ENCODE data around the gene NGEF. TPM values are rescaled to one million over a fixed set of nuclear protein-coding genes. Genes with fewer than 3 reads are reported as not detected.

The NGEF gene
- total RNA-seq, 1 experiment from 2014 or later = 71.3 TPM

DNA sequence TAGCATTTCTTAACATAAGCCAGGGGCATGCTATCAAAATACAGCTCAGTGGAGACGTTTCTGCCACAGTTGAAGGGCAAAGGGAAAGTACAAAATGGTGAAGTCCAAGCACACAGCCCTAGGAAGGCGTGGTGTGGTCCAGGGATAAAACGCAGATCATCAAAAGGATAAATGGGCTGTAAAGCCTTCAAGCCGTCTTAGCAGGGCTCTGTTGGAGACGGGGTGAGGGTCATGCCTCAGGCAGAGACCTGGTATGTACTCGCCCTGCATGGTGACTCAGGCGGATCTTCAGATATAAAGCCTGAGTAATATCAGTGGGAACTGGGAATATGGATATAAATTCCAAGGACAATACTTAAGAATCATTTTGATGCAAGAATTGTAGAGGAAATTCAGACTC lies 61.2 kb downstream of the NGEF start:
- no peaks in the 10 kb centered on the region for H3F3A ChIP-seq (ENCODE audit: low read length, unreplicated experiment)
- H3K4me3 ChIP-seq (ENCODE audit: low read length) = no peak overlapping the region
- H3K27ac ChIP-seq (ENCODE audit: low read length) = no peak overlapping the region
- no peaks in the 10 kb centered on the region for H3K27me3 ChIP-seq (ENCODE audit: low read length)
- H3K36me3 ChIP-seq (ENCODE audit: low read depth, low read length) = no peaks in the 10 kb centered on the region
- intact Hi-C loops (cut with micrococcal nuclease) = no loop called here
- peak; percentile 65 for DNase-seq
- H3K9me3 ChIP-seq (ENCODE audit: low read length) = no peaks in the 10 kb centered on the region
- H2AFZ ChIP-seq (ENCODE audit: low read length) = peak overlapping the region; percentile 62
- H3K9me2 ChIP-seq (replicated peaks; ENCODE audit: low read length) = no peaks in the 10 kb centered on the region
- ChIA-PET POLR2A (ENCODE audit: unreplicated experiment) (no interaction called here), CTCF (no interaction called here)
- BruUV-seq (replicated peaks) = no TSS peak
- peak overlapping the region; percentile 33; the same call in 1 of the 2 replicates for H3K4me2 ChIP-seq (ENCODE audit: low read length)
- ATAC-seq = peak; percentile 90
- no peak overlapping the region for H3K9ac ChIP-seq (ENCODE audit: low read length)
- TF ChIP-seq EZH2 (IDR thresholded peaks at IDR 0.05; ENCODE audit: low read length, unreplicated experiment) = no peak
- TF ChIP-seq CTCF (conservative IDR thresholded peaks at IDR 0.05; ENCODE audit: low read depth, low read length) = no peak
- no peak for TF ChIP-seq EZH2phosphoT487 (IDR thresholded peaks at IDR 0.05; ENCODE audit: borderline replicate concordance, low read length)
- peaks cover 11% of the 10 kb centered on the region for H3K4me1 ChIP-seq (ENCODE audit: insufficient read depth, low read length)
- H3K79me2 ChIP-seq (ENCODE audit: low read length) = no peaks in the 10 kb centered on the region
- H4K20me1 ChIP-seq (ENCODE audit: low read length) = no peaks in the 10 kb centered on the region

GRCh38 chr2:232951181-232951580 lies 61.9 kb downstream of the NGEF start:
- H3K4me2 ChIP-seq (ENCODE audit: low read length) = no peak overlapping the region
- H3K9ac ChIP-seq (ENCODE audit: low read length) = no peak overlapping the region
- H3K9me3 ChIP-seq (ENCODE audit: low read length) = no peaks in the 10 kb centered on the region
- no peak overlapping the region for H2AFZ ChIP-seq (ENCODE audit: low read length)
- no peaks in the 10 kb centered on the region for H3K27me3 ChIP-seq (ENCODE audit: low read length)
- peaks cover 11% of the 10 kb centered on the region for H3K4me1 ChIP-seq (ENCODE audit: insufficient read depth, low read length)
- ChIA-PET CTCF (no interaction called here), POLR2A (ENCODE audit: unreplicated experiment) (no interaction called here)
- ATAC-seq = no peak
- no peaks in the 10 kb centered on the region for H3F3A ChIP-seq (ENCODE audit: low read length, unreplicated experiment)
- no peak overlapping the region for H3K4me3 ChIP-seq (ENCODE audit: low read length)
- DNase-seq = no peak
- BruUV-seq (replicated peaks) = no TSS peak
- no peak overlapping the region for H3K27ac ChIP-seq (ENCODE audit: low read length)
- no peaks in the 10 kb centered on the region for H3K9me2 ChIP-seq (replicated peaks; ENCODE audit: low read length)
- intact Hi-C loops (cut with micrococcal nuclease) = no loop called here
- no peaks in the 10 kb centered on the region for H4K20me1 ChIP-seq (ENCODE audit: low read length)
- no peaks in the 10 kb centered on the region for H3K36me3 ChIP-seq (ENCODE audit: low read depth, low read length)
- no peak for TF ChIP-seq EZH2phosphoT487 (IDR thresholded peaks at IDR 0.05; ENCODE audit: borderline replicate concordance, low read length)
- TF ChIP-seq CTCF (conservative IDR thresholded peaks at IDR 0.05; ENCODE audit: low read depth, low read length) = no peak
- TF ChIP-seq EZH2 (IDR thresholded peaks at IDR 0.05; ENCODE audit: low read length, unreplicated experiment) = no peak
- H3K79me2 ChIP-seq (ENCODE audit: low read length) = no peaks in the 10 kb centered on the region

DNA sequence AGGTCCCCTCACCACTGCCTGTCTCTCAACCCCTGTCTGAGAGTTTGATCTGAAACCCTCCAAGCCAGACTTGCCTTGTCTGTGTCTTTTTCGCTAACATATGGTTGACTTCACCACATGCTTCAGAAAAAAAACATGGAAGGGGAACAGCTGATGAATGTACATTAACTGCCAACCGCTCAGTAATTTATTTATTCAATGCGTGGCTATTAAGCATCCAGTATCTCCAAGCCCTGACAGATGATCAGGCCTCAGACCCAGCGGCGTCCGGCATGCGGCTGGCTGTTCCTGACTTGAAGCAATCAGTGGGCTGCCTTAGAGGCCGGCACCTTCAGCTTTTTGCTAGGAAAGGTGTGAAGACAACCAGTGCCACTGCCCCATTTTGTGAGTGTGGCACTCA lies 62.3 kb downstream of the NGEF start:
- ChIA-PET POLR2A (ENCODE audit: unreplicated experiment) (no interaction called here), CTCF (no interaction called here)
- Histone ChIP-seq H3K36me3 (ENCODE audit: low read depth, low read length) (no peaks in the 10 kb centered on the region), H3K27me3 (ENCODE audit: low read length) (no peaks in the 10 kb centered on the region), H3K4me1 (ENCODE audit: insufficient read depth, low read length) (peaks cover 11% of the 10 kb centered on the region), H3K9me3 (ENCODE audit: low read length) (no peaks in the 10 kb centered on the region), H3K27ac (ENCODE audit: low read length) (no peak overlapping the region), H3K4me3 (ENCODE audit: low read length) (no peak overlapping the region), H2AFZ (ENCODE audit: low read length) (no peak overlapping the region), H3F3A (ENCODE audit: low read length, unreplicated experiment) (no peaks in the 10 kb centered on the region), H3K9ac (ENCODE audit: low read length) (no peak overlapping the region), H3K79me2 (ENCODE audit: low read length) (no peaks in the 10 kb centered on the region), H3K9me2 (replicated peaks; ENCODE audit: low read length) (no peaks in the 10 kb centered on the region), H3K4me2 (ENCODE audit: low read length) (no peak overlapping the region), H4K20me1 (ENCODE audit: low read length) (no peaks in the 10 kb centered on the region)
- intact Hi-C loops (cut with micrococcal nuclease) = no loop called here
- BruUV-seq (replicated peaks) = no TSS peak
- no peak for ATAC-seq
- TF ChIP-seq EZH2 (IDR thresholded peaks at IDR 0.05; ENCODE audit: low read length, unreplicated experiment) = no peak
- no peak for TF ChIP-seq CTCF (conservative IDR thresholded peaks at IDR 0.05; ENCODE audit: low read depth, low read length)
- TF ChIP-seq EZH2phosphoT487 (IDR thresholded peaks at IDR 0.05; ENCODE audit: borderline replicate concordance, low read length) = no peak
- no peak for DNase-seq
